Pancreas (tissue), 10 donors: Measurements from ENCODE around the gene TGFBR2. TPM values are rescaled to one million over a fixed set of nuclear protein-coding genes. Genes with fewer than 3 reads are reported as not detected.

Experiments used
- ATAC-seq, 4 donors: fragments of 200-7000 bp; cut with Tn5 transposase; one replicate each; pipeline versions ENCODE4 v1.8.0 to v1.9.1; 2020; ENCODE audit warnings: mild to moderate bottlenecking in 4 of 4, moderate library complexity in 4 of 4
- DNase-seq, 6 donors: peaks; one replicate each; pipeline ENCODE4 v3.0.0-alpha.2; 2020
- FAIRE-seq: peaks from 2 replicates; lab custom pipeline; 2012; peaks lifted over from hg19 to GRCh38; lab: Jason Lieb, UNC
- H3K27ac ChIP-seq, 4 donors: fragments of 200-600 bp; sonication (generic); 1 replicate in 3 of 4; 2 replicates in 1 of 4; pipeline versions ENCODE4 v1.5.0 to v1.8.0; 2020
- H3K27me3 ChIP-seq, 4 donors: fragments of 200-600 bp; one replicate each; pipeline ENCODE4 v1.8.0; 2021
- H3K36me3 ChIP-seq, 3 donors: fragments of 200-600 bp; sonication (generic) in 1 of 3; one replicate each; pipeline versions ENCODE4 v1.5.0 to v1.8.0; 2020 to 2021
- H3K4me1 ChIP-seq, 3 donors: fragments of 200-600 bp; one replicate each; pipeline ENCODE4 v1.8.0; 2021
- H3K4me3 ChIP-seq, 4 donors: fragments of 200-600 bp; sonication (generic) in 2 of 4; one replicate each; pipeline versions ENCODE4 v1.5.0 to v1.8.0; 2020 to 2021
- H3K9me3 ChIP-seq, 4 donors: fragments of 200-600 bp; one replicate each; pipeline ENCODE4 v1.8.0; 2021
- CTCF ChIP-seq, 4 donors: fragments of 200-600 bp; sonication (generic) in 3 of 4; IDR thresholded peaks; one replicate each; pipeline versions ENCODE4 v1.5.0 to v1.8.0; 2021; ENCODE audit warnings: antibody characterized with exemption in 4 of 4
- WGBS, 2 donors: extraction: QIAGEN DNeasy Blood & Tissue Kit; methylation state at CpG; one replicate each; pipeline ENCODE4 v1.1.7; 2013; 5-methylcytosine and 5-hydroxymethylcytosine counted together
- intact Hi-C, 3 donors: fragments of 100-400 bp; cut with DNase I; formaldehyde crosslinking; loops; one replicate each; pipeline versions ENCODE4 v1.11.1 to v1.14.2; 2022
- polyA plus RNA-seq, 2 donors: library from polyadenylated mRNA; stranded (reverse); fragments of 200-250 nt; gene quantifications; one replicate each; pipeline ENCODE4 v1.2.3, GENCODE V29; 2013
- total RNA-seq, 6 donors: library from RNA; stranded (reverse); fragmentation: NEBNext Ultra II Directional in 4 of 6; extraction: Animal tissue kit (Norgen Biotek cat#: 25700) in 4 of 6; gene quantifications; one replicate each; pipeline versions ENCODE4 v1.2.1 to v1.2.4, GENCODE V29; 2021 to 2023
- donor health status: healthy with polysubstance abuse.
- donor health status: DM: no; HTN: no; CAD: no; lungs with moderate emphysema.
- donor health status: DM: no; HTN: no; CAD: no.
- donor health status: control.
- donor health status: control.
- donor health status: Bipolar disorder and iron deficiency.
- donor health status: DM: yes; HTN: yes; CAD: no.
- donor health status: DM: no; HTN: no; CAD: no.
- donor health status: DM: no; HTN: no; CAD: no.
- donor health status: DM: yes; HTN: yes; CAD: no.

The TGFBR2 gene
- total and polyA plus RNA-seq, 8 donors: 9.0 to 60.8 (median 31.1) TPM

DNA sequence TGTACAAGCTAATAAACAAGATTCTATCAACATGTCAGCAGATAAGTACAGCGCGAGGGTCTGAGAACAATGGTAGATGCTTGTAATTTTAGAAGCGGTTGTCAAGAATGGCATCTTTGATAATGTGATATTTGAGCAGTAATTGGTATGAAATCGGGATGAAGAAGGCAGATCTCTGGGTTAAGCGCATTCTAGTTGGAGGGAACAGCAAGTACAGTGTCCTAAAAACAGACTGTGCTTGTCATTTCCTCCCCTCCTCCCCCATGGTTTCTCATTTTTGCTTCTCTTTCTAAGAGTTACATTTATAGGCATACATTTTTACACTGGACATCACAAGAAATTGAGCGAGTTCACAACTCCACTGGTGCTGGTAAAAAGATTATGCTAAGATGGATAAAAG, 23.3 kb downstream of the TGFBR2 start:
- peaks cover 12 to 41% (median 28%) of the 10 kb centered on the region in 3 donors for H3K4me1 ChIP-seq
- WGBS, 2 donors: 85 to 88% methylated on average over 6 of the region's 6 CpGs
- no peak overlapping the region for H3K27ac ChIP-seq
- H3K9me3 ChIP-seq: no peaks in the 10 kb centered on the region
- H3K27me3 ChIP-seq: no peaks in the 10 kb centered on the region
- no peaks in the 10 kb centered on the region for H3K36me3 ChIP-seq
- H3K4me3 ChIP-seq: no peak overlapping the region
- intact Hi-C loops: no loop called here
- ATAC-seq: peak in 1 of 4 donors; percentile 15
- TF ChIP-seq CTCF (IDR thresholded peaks at IDR 0.05): no peak
- no peak for FAIRE-seq
- no peak for DNase-seq

DNA sequence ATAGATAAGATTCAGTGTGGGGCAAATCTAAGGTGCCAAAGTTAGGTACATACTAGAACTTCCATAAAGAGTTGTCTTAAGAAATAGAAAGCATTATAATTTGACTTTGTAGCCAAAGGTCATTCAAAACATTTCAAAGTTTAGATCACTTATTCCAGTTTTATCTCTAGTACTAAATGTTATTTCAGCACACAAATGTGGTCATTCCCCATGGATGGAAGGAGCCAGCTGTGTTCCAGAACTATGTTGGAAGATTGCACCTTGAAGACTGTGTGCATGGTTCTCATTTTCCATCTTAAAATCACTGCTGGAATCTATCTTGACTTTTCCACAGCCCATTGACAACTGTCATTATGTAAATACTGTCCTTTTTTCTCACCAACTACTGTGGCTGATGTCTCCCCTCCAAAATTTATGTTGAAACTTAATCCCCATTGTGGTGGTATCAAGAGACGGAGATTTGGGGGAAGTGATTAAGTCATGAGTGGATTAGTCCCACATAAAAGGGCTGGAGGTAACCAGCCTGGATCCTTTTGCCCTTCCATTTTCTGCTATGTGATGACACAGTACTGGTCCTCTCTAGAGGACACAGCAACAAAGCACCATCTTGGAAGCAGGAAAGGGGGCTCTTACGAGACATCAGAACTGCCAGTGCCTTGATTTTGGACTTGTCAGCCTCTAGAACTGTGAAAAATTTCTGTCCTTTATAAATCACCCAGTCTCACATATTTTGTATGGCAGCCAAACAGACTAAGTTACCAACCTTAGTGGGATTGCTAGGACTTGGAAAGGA, 24.0 kb downstream of the TGFBR2 start:
- ATAC-seq (no peak), DNase-seq (no peak), FAIRE-seq (no peak)
- Histone ChIP-seq H3K4me1 (peaks cover 12 to 43% (median 28%) of the 10 kb centered on the region in 3 donors), H3K27ac (no peak overlapping the region), H3K27me3 (no peaks in the 10 kb centered on the region), H3K9me3 (no peaks in the 10 kb centered on the region), H3K4me3 (no peak overlapping the region), H3K36me3 (no peaks in the 10 kb centered on the region)
- no peak for TF ChIP-seq CTCF (IDR thresholded peaks at IDR 0.05)
- intact Hi-C loops: no loop called here
- 69 to 96% methylated on average over 2 of the region's 2 CpGs for WGBS, 2 donors

DNA sequence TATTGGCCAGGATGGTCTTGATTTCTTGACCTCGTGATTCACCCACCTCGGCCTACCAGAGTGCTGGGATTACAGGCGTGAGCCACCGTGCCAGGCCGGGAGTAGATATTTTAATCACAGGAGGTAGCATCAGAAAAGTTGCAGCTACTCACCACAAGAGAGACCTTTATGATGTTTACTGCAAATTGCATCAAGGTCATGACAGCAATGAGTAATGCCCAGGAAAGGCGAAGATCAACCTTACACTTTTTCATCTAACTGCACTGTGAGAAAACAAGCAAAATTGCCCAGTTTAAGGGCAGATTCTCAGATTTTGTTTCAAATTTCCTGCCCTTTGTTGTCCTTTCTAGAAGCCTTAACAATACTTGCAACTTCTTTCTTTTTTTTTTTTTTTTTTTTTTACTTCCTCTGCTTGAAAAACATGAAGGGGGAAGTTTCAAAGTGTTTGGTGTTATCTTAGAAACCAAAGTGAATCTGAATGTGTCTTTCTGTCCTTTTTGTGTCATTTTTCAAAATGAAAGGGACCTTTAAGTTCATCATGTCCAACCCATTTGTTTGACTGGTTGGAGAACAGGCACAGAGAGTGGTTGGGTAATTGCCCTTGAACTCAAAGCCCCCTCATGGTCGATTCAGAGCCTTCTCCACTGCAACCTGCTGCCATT, 25.0 kb downstream of the TGFBR2 start:
- no peaks in the 10 kb centered on the region for H3K36me3 ChIP-seq
- intact Hi-C loops: no loop called here
- ATAC-seq: peak in 2 of 4 donors; percentile 22 to 47
- H3K4me3 ChIP-seq: no peak overlapping the region
- peaks cover 11 to 39% (median 25%) of the 10 kb centered on the region in 3 donors for H3K4me1 ChIP-seq
- TF ChIP-seq CTCF (IDR thresholded peaks at IDR 0.05): no peak
- H3K27me3 ChIP-seq: no peaks in the 10 kb centered on the region
- no peak for DNase-seq
- no peak for FAIRE-seq
- H3K9me3 ChIP-seq: no peaks in the 10 kb centered on the region
- peak overlapping the region in 2 of 4 donors; percentile 0 to 31 for H3K27ac ChIP-seq
- 70 to 83% methylated on average over 7 of the region's 7 CpGs for WGBS, 2 donors

- peak overlapping the region in 1 of 4 donors; percentile 31 for H3K27ac ChIP-seq
These were observed 25.7 kb downstream of the TGFBR2 start for GRCh38 chr3:30632065-30632464.

More at GRCh38 chr3:30632065-30632464, 25.7 kb downstream of the TGFBR2 start:
- no peak overlapping the region for H3K4me3 ChIP-seq
- WGBS, 2 donors: 85 to 86% methylated on average over 3 of the region's 3 CpGs
- peaks cover 8 to 39% (median 25%) of the 10 kb centered on the region in 3 donors for H3K4me1 ChIP-seq
- intact Hi-C loops: no loop called here
- no peak for TF ChIP-seq CTCF (IDR thresholded peaks at IDR 0.05)
- ATAC-seq (no peak), FAIRE-seq (no peak), DNase-seq (no peak)
- H3K9me3 ChIP-seq: no peaks in the 10 kb centered on the region
- no peaks in the 10 kb centered on the region for H3K27me3 ChIP-seq
- H3K36me3 ChIP-seq: no peaks in the 10 kb centered on the region
